Testis (tissue), 3 donors: Measurements from ENCODE around the gene PCCA. TPM values are rescaled to one million over a fixed set of nuclear protein-coding genes. Genes with fewer than 3 reads are reported as not detected.

ENCODE experiments used
- DNase-seq: peaks from one replicate; pipeline ENCODE4 v3.0.0-alpha.2; 2019
- H3K27ac ChIP-seq, 2 donors: fragments of 200-600 bp; sonication (generic); one replicate each; pipeline ENCODE4 v1.5.1; 2019
- H3K27me3 ChIP-seq: fragments of 200-600 bp; sonication (generic); one replicate; pipeline ENCODE4 v1.5.1; 2019
- H3K36me3 ChIP-seq: fragments of 200-600 bp; sonication (generic); one replicate; pipeline ENCODE4 v1.5.1; 2017; ENCODE audit warnings: low read depth; ENCODE audit errors: missing control alignments
- H3K4me1 ChIP-seq: fragments of 200-600 bp; sonication (generic); one replicate; pipeline ENCODE4 v1.5.1; 2019
- H3K4me3 ChIP-seq, 2 donors: fragments of 200-600 bp; sonication (generic); one replicate each; pipeline ENCODE4 v1.5.1; 2017 to 2019
- H3K9me3 ChIP-seq: fragments of 200-600 bp; sonication (generic); one replicate; pipeline ENCODE4 v1.5.1; 2017
- POLR2A ChIP-seq: fragments of 450-650 bp; IDR thresholded peaks from one replicate; pipeline ENCODE4 v1.6.1; 2017; ENCODE audit warnings: antibody characterized with exemption, mild to moderate bottlenecking, moderate library complexity
- WGBS, 2 donors: methylation state at CpG; one replicate each; pipeline ENCODE4 v1.1.5; 2018; 5-methylcytosine and 5-hydroxymethylcytosine counted together
- intact Hi-C: fragments of 100-400 bp; cut with DNase I; formaldehyde crosslinking; loops from one replicate; pipeline ENCODE4 v1.15.1; 2023; ENCODE audit warnings: low total_unique reads
- polyA plus RNA-seq: library from polyadenylated mRNA; stranded (reverse); fragments of 350-450 nt; fragmentation: Illumina TruSeq; extraction: RNeasy Lipid Tissue Mini Kit (QIAGEN cat#74804); gene quantifications from one replicate; pipeline ENCODE4 v1.2.3, GENCODE V29; 2014; ENCODE audit warnings: low read depth, low replicate concordance; ENCODE audit not compliant: insufficient read depth
- total RNA-seq, 2 donors: library from RNA; depleted of rRNA; stranded (reverse); fragments of >200 nt; gene quantifications; one replicate each; pipeline ENCODE4 v1.2.3, GENCODE V29; 2016
- TF ChIP-seq, protein P1 (sequence below), 3 experiments: fragments of 450-650 bp in 2 of 3; fragments of 200-600 bp in 1 of 3; sonication (generic) in 1 of 3; IDR thresholded peaks; one replicate each; pipeline ENCODE4 v1.5.1; 2016 to 2019; ENCODE audit warnings: antibody characterized with exemption in 3 of 3, mild to moderate bottlenecking in 2 of 3, moderate library complexity in 1 of 3

Gene PCCA
- total and polyA plus RNA-seq, 3 donors from 2014 or later, result 17.9 to 56.2 (median 39.2) TPM

DNA sequence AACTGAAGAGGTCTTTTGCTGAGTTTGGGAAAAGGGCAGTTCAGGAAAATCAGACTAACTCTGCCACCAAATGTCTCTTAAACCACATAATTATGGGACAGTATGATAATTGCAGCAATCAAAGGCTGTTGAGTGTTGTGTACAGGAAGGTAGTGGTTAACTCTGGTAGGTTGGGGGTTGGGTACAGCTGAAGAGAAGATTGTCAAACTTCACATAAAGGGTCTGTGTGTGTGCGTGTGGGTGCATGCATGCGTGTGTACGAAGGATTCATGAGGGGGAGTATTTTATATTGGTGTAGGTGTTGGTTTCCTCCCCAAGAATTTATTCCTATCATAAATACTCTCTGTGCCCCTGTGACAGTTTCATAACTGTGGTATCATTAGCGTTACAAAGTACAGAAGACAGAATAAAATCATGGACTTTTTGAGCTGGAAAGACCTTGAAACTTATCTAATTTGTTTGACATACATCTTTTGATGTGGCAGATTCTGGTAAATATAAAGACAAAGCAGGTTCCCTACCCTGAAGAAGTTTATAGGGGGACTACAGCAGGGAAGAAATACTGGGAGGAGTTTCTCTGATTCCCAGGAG lies 94.1 kb downstream of the PCCA start:
- 68 to 75% methylated on average over 4 of the region's 4 CpGs for WGBS, 2 donors

DNA sequence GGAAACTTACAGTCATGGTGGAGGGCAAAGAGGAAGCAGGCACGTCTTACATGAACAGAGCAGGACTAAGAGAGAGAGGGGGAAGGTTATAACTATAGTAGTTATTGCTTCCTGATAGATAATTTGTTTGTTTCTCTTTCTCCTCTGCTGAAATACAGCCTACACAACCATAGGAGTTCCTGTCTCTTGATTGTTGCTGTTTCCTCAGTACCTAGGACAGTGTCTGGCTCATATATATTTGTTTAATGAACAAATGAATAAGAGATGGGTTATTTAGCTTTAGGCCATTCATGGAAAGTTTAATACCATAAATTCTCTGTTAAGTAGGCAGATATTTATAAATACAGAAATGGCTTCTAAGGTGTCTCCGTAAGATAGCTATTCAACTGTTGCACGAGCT lies 95.2 kb downstream of the PCCA start:
- DNase-seq, result no peak
- H3K27me3 ChIP-seq, result no peaks in the 10 kb centered on the region
- H3K4me3 ChIP-seq, result no peak overlapping the region
- H3K36me3 ChIP-seq, result no peaks in the 10 kb centered on the region
- TF ChIP-seq, protein P1, sequence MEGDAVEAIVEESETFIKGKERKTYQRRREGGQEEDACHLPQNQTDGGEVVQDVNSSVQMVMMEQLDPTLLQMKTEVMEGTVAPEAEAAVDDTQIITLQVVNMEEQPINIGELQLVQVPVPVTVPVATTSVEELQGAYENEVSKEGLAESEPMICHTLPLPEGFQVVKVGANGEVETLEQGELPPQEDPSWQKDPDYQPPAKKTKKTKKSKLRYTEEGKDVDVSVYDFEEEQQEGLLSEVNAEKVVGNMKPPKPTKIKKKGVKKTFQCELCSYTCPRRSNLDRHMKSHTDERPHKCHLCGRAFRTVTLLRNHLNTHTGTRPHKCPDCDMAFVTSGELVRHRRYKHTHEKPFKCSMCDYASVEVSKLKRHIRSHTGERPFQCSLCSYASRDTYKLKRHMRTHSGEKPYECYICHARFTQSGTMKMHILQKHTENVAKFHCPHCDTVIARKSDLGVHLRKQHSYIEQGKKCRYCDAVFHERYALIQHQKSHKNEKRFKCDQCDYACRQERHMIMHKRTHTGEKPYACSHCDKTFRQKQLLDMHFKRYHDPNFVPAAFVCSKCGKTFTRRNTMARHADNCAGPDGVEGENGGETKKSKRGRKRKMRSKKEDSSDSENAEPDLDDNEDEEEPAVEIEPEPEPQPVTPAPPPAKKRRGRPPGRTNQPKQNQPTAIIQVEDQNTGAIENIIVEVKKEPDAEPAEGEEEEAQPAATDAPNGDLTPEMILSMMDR (IDR thresholded peaks at IDR 0.05), result no peak
- TF ChIP-seq POLR2A, result no peak
- intact Hi-C loops, result no loop called here
- no peak overlapping the region for H3K27ac ChIP-seq
- no peaks in the 10 kb centered on the region for H3K4me1 ChIP-seq
- H3K9me3 ChIP-seq, result no peaks in the 10 kb centered on the region
- 76 to 94% methylated on average over 3 of the region's 3 CpGs for WGBS, 2 donors

More for the DNA sequence above, 94.1 kb downstream of the PCCA start:
- no peaks in the 10 kb centered on the region for H3K27me3 ChIP-seq
- TF ChIP-seq POLR2A, result no peak
- TF ChIP-seq, protein P1 (IDR thresholded peaks at IDR 0.05), result no peak
- no peak for DNase-seq
- no peaks in the 10 kb centered on the region for H3K4me1 ChIP-seq
- H3K36me3 ChIP-seq, result no peaks in the 10 kb centered on the region
- no peak overlapping the region for H3K4me3 ChIP-seq
- H3K9me3 ChIP-seq, result no peaks in the 10 kb centered on the region
- no peak overlapping the region for H3K27ac ChIP-seq
- intact Hi-C loops, result no loop called here

DNA sequence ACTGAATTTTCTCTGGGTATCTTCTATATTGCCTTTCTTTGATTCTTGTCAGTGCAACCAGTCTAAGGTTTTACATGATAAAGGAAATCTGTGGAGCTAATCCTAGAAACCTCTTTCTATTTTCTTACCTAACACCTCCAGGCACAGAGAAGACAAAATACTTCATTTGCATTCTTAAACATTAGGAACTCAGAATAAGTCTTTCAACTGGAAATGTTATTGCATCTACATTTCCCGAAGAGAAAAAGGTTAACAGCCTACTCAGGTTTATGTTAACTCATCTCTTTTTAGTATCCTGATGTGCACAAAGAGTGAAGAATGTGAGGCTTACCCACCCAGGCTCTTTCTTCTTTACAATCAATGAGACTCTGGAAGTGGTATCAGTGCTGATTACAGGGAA lies 106.7 kb downstream of the PCCA start:
- Histone ChIP-seq H3K9me3 (no peaks in the 10 kb centered on the region), H3K4me3 (no peak overlapping the region), H3K36me3 (no peaks in the 10 kb centered on the region), H3K27me3 (no peaks in the 10 kb centered on the region), H3K4me1 (peaks cover 2% of the 10 kb centered on the region), H3K27ac (no peak overlapping the region)
- TF ChIP-seq, protein P1 (IDR thresholded peaks at IDR 0.05), result no peak
- TF ChIP-seq POLR2A, result no peak
- no peak for DNase-seq
- intact Hi-C loops, result no loop called here
- WGBS, 2 donors, result 41 to 56% methylated on average over 1 of the region's 1 CpG

DNA sequence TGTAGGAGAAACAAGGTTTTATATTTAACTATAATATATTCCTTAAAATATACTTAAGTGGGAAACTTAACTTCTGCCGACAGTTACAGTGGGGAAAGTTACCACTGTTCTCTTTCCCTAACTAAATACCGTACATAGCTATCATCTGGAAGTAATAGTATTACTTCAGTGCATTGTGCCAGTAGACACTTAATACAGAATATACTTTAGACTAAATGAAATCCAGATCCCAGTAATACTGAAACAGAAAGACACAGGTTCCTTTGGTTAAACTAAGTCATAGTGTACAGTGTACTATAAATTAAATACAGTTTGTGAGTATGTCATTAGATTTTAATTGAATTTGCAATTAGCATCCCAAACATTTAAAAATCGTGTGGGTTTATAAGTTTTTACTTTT lies 107.5 kb downstream of the PCCA start:
- Histone ChIP-seq H3K4me3 (no peak overlapping the region), H3K27me3 (no peaks in the 10 kb centered on the region), H3K9me3 (no peaks in the 10 kb centered on the region), H3K36me3 (no peaks in the 10 kb centered on the region), H3K4me1 (peaks cover 2% of the 10 kb centered on the region), H3K27ac (no peak overlapping the region)
- intact Hi-C loops, result no loop called here
- TF ChIP-seq, protein P1 (IDR thresholded peaks at IDR 0.05), result no peak
- TF ChIP-seq POLR2A, result no peak
- 65 to 66% methylated on average over 3 of the region's 3 CpGs for WGBS, 2 donors
- no peak for DNase-seq

DNA sequence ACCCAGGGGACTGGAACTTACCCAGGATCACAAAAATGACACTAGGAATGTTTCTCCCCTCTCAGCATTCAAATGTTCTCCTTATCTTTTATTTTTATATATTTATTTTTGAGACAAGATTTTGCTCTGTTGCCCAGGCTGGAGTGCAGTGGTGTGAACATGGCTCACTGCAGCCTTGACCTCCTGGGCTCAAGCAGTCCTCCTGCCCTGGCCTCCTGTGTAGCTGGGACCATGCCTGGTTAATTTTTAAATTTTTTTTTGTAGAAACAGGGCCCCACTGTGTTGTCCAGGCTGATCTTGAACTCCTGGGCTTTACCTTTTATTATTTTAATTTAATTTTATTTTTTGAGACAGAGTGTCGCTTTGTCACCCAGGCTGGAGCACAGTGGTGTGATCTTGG lies 108.2 kb downstream of the PCCA start:
- intact Hi-C loops, result no loop called here
- no peak for DNase-seq
- Histone ChIP-seq H3K9me3 (no peaks in the 10 kb centered on the region), H3K4me1 (peaks cover 2% of the 10 kb centered on the region), H3K27me3 (no peaks in the 10 kb centered on the region), H3K36me3 (no peaks in the 10 kb centered on the region), H3K4me3 (no peak overlapping the region), H3K27ac (no peak overlapping the region)
- TF ChIP-seq POLR2A, result no peak
- TF ChIP-seq, protein P1 (IDR thresholded peaks at IDR 0.05), result no peak
- WGBS, 2 donors, result 100% methylated on average over 1 of the region's 1 CpG
